Stimulated activated CD4-positive, alpha-beta T cell treated with anti-CD3 and anti-CD28 coated beads, Interleukin-15, amount 100 ng/mL, for 48 hours (primary cell): ENCODE data around the gene SMIM24.

Experiments used
- DNase-seq, 2 donors: peaks; one replicate each; pipeline ENCODE4 v3.0.0-alpha.2; 2020; ENCODE audit warnings: low read depth in 2 of 2

SMIM24 gene

GRCh38 chr19:3497757-3498520 is 17.6 kb upstream of the SMIM24 start:
- no peak for DNase-seq

- no peak for DNase-seq
Observed at GRCh38 chr19:3496392-3497273, 16.3 kb upstream of the SMIM24 start.

DNA sequence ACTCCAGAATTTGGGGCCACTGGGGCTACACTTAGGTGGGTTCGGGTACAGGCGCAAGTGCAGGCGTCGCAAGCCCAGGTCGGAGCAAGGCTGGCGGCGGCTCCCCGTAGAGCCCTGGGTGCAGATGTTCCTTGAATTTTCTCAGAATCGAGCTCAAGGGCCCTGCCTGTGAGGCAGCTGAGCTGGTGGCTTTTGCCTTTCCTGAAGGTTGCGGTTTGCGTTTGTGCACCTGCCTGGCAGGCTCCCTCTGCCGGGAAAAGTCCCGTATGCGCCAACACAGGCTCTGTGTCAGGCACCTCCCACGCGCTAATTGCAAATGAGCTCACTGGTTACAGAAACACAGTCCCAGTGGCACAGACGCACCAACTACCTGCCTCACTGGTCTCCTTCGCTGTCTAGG is 14.2 kb upstream of the SMIM24 start:
- peak; percentile 44 to 70 for DNase-seq

GRCh38 chr19:3494051-3494450 is 13.7 kb upstream of the SMIM24 start:
- DNase-seq = peak in 1 of 2 donors; percentile 47

DNA sequence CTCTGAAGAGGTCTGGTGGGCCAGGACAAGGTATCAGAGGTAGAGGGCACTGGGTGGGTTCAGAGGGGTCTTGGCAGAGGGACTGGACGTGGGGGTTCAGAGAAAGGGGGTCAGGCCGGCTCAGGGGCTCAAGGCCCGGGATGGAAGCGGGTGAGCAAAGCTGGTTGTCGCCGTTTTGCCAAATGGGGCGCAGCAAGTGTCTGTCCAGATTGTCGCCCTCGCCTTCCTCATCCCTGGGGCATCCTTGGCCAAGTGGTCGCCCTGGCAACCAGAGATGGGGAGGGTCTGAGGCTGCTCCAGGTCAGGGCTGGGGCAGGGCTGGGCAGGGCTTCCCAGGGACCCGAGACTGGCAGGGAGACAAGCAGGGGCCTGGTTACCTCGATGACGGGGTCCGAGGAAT is 13.3 kb upstream of the SMIM24 start:
- DNase-seq = no peak

DNA sequence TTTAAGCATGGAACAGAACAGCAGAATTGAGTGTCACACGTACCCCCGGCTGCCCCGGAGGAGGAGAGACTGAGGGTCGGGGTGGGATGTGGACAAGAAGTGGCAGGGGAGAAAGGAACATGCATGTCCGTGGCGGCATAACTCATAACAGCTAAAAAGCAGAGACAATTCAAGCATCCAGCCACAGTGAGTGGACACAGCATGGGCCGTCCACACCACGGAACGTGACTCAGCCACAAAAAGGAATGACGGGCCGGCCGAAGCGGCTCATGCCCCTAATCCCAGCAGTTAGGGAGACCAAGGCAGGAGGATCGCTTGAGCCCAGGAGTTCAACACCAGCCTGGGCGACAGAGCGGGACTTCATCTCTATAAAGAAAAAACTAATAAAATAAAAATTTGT is 12.6 kb upstream of the SMIM24 start:
- no peak for DNase-seq

DNA sequence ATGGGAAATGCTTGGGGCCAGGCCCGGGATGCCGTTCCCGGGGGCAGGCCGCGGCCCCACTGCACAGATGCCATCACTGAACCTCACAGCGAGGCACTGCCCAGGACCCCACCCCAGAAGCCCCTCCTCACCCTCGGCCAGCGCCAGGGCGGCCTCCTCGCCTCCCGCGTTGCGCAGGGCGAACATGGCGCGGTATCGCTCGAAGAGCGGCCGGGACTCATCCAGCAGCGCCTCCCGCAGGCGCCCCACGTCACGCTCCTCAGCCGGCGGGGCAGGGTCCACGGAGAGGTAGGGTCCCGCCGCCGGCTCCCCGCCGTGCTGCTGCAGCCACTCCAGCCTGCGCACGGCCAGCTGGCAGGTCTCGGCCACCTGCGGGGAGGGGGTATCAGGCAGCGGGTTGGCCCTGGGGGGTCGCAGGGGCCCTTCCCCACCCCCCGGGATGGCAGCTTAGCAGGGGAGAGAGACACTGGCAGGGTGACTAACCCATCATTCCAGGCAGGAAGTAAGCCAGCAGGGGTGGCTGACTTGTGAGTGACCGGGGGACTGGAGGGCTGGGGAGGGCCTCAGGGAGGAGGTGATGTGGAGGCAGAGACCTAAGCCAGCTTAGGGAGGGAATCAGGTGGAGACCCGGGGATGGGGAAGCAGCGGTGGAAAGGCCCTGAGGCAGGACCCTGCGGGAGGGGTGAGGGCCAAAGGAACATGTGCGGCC is 12.0 kb upstream of the SMIM24 start:
- DNase-seq = no peak

DNA sequence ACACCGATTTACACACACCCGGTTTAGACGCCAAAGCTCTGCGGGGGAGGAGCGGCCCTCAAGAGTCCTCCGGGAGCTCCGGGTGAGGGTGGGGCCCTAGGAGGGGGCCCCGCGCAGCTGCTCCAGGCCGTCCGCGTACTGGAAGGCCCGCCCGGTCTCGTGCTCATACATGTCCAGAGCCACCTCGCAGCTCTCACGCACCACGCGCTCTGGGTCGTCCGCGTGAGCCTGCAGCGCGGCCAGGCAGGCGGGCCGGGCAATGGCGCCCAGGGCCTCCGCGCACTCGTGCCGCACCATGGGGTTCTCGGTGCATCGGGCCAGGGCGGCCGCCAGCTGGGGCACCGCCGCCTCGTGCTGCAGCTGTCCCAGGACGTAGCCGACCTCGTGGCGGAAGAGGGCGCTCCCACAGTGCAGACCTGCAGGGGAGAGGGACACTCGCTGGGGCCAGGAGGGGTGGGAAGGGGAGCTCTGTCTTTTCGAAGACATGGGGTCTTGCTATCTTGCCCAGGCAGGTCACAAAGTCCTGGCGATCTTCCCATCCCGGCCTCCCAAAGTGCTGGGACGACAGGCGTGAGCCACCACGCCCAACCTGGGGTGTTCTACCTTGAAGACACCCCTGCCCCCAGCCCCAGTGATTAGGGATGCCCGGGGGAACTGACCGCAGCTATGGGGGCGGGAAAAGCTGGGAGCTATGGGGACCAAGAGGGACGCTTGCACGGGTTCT is 11.2 kb upstream of the SMIM24 start:
- no peak for DNase-seq

- no peak for DNase-seq
Observed at GRCh38 chr19:3483226-3483628, 2.9 kb upstream of the SMIM24 start, which contains the start of gene SMIM44. TSS of gene SMIM44 (minus strand) at chr19:3483441. CDS start at chr19:3483403, 38 bp downstream.

DNA sequence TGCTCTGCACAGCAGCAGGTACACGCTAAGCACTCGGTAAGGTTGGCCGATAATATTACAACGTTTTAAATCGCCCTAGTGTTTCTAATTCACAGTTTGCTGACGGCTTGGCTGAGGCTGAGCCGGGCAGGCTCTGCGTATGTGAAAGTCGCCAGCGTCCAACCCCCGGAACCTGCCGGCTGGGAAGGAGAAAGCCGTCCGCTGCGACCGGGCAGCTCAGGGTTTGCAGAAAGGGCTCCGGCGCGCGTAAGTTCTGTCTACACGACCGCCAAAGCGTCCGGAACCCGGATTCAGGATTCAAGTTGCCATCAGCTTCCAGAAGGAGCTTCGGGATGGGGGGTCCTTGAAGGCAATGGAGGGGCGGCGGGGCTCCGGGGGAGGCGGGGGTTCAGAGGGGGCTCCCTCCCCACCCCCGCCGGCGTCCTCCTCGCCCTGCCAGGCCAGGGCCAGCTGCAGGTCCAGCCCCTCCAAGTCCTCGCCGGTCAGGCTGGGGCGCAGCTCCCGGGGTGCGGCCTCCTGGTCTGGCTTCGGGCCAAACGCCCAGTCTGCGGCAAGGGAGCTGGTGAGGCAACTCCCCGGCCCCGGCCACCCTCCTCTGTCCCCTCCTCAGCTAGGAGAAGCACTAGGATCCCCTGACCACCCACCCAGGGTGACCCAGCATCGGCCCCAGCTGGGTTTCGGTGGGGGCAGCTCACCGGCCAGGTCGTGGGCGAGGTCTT is 2.3 kb upstream of the SMIM24 start:
- DNase-seq = no peak

DNA sequence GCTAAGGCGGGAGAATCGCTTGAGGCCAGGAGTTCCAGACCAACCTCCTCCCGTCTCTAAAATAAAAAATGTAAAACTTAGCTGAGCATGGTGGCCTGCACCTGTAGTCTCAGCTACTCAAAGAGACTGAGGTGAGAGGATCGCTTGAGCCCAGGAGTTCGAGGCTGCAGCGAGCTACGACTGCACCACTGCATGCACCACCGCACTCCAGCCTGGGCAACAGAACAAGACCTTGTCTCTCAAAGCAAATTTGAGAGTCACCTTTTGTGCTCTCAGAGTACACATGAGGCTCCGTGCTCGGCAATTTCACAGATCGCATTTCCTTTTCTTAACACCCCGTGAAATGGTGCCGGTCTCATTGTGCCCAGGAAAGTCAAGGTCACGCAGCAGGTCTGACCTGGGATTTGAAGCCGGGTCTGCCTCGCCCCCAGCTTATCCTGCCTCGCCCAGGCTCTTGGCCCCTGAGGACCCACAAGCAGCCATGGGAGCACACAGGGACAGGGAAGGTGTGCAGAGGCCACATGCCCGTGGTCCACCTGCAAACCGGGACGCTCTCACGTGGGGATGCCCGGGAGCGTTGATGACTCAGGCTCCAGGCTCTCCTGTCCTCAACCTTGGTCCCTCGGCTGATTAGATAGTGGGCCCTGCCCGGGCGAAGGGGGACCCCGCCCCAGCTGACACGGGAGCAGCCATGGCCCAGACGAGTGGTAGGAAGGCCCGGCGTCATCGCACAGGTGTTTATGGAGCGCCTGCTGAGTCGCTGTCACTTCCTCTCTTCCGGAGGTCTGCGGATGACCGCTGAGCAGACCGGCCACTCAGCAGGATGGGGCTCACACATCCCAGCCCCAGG is 1.1 kb upstream of the SMIM24 start:
- DNase-seq = no peak

- peak in 1 of 2 donors; percentile 25 for DNase-seq
Observed at GRCh38 chr19:3479834-3480215, 500 bp downstream of the SMIM24 start.

DNA sequence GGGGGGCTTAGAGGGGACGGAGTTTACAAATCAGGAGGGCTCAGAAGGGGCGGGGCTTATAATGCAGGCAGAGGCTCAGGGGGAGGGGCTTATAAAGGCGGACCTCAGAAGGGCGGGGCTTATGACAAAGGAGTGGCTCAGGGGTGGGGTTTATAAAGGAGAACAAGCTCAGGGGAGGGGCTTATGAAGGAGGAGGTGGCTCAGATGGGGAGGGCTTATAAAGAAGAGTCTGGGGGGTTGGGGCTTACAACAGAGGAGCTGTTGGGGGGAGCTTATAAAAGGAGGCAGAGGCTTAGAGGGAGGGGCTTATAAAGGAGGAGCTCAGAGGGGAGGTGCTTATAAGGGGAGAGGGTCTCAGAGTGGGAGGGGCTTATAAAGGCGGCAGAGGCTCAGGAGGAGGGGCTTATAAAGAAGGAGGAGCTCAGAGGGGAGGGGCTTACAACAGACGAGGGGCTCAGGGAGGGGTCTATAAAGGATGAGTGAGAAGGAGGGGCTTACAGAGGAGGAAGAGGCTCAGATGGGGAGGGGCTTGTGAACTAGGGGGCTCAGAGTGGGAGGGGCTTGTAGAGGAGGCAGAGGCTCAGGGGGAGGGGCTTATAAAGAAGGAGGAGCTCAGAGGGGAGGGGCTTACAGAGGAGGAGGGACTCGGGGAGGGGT is 1.0 kb downstream of the SMIM24 start:
- peak; percentile 26 to 35 for DNase-seq

DNA sequence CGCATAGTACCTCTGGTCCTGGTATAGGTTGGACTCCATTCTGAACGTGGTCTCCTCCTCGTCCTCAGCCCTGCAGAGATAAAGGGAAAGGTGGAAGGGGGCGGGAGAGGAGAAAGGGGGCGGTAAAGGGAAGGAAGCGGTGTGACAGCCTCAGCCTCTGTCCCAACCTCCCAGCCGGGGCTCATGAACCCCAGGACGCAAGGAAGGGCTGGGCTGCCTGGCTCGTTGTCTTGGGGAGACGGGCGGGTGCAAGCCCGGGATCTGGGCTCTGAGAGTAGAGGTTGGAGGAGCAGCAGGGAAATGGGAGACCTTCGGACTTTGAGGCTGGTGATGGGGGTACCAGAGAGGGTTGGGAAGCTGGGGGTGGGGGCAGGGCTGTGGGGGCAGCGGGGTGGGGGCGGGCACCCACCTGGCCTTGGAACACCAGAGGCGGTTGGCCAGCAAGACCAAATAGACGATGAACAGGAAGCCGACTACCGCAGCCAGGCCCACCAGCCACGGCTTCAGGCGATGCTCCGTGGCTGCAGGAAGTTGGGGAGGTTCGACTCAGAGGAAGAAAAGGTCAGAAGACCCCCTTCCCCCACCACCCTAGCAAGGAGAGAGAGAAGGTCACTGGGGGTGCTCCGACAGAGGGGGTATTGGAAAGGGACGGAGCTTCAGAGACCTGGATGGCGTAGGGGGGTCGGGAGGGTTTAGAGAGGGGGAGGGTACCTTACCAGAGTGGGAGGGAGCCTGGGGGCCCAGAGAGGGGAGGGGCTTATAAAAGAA is 1.7 kb downstream of the SMIM24 start:
- DNase-seq = no peak

DNA sequence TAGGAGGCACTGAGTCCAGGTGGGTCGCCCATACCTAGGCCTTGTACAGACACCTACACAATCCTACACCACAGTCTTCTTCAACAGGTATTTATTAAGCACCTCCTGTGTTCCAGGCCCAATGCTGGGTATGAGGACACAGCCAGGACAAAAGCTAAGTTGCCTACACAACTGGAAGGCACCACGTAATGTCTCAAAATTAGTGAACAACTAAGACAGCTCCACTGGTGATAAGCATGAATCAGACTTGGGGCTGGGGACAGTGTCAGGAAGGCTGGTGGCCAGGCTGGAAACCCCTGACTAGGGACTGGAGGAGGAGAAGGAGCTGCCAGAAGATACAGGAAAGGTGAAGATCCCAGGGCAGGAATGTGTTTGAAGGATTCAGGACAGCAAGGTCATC is 2.4 kb downstream of the SMIM24 start:
- DNase-seq = no peak

GRCh38 chr19:3477506-3477905 is 2.8 kb downstream of the SMIM24 start:
- no peak for DNase-seq

DNA sequence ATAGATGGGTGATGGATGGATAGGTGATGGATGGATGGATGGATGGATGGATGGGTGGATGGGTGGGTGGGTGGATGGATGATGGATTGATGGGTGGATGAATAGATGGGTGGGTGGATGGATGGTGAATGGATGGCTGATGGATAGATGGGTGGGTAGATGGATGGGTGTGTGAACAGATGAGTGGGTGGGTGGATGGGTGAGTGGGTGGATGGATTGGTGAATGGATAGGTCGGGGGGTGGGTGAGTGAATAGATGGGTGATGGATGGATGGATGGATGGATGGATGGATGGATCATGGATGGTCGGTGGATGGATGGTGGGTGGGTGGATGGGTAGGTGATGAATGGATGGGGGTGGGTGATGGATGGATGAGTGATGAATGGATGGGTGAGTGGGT is 3.5 kb downstream of the SMIM24 start:
- no peak for DNase-seq

- DNase-seq = no peak
Observed at GRCh38 chr19:3475449-3475848, 4.9 kb downstream of the SMIM24 start.

DNA sequence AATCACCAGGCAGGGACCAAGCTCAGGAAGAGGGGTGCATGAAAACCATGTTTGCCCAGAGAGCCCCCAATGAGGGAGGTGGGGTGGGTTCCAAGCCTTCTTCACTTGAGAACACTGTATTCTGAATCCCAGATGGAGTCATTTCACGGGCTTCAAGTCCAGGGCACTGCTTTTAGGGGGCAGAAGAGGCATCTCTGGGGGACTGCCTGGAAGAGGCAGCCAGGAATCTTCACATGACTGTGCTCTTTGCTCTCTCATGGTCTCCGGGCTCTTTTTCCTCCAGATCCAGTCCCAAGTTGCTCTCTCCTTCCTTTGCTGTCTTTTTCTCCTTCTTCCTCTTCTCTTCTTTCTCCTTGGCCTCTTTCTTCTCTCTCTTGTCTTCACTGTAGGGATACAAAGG is 5.7 kb downstream of the SMIM24 start:
- DNase-seq = no peak
